H9 (cell line): ENCODE measurements around the gene TPX2. TPM values are rescaled to one million over a fixed set of nuclear protein-coding genes. Genes with fewer than 3 reads are reported as not detected.
A peak's percentile ranks its signal among the peaks of the same experiment; 100 is the strongest.

Experiments
- DNase-seq: peaks from one replicate; pipeline ENCODE4 v3.0.0-alpha.2; 2017
- H2AFZ ChIP-seq: one replicate; pipeline ENCODE4 v1.6.1; 2013; ENCODE audit warnings: mild to moderate bottlenecking, low read length, control low read depth, moderate library complexity
- H2AK5ac ChIP-seq: 2 replicates; pipeline ENCODE4 v1.6.1; 2013; ENCODE audit warnings: low read length, control low read depth, mixed read lengths; ENCODE audit not compliant: insufficient read length
- H2BK120ac ChIP-seq: one replicate; pipeline ENCODE4 v1.6.1; 2013; ENCODE audit warnings: low read depth, mild to moderate bottlenecking, low read length, control low read depth, inconsistent platforms; ENCODE audit not compliant: poor library complexity, severe bottlenecking
- H2BK12ac ChIP-seq: 2 replicates; pipeline ENCODE4 v1.6.1; 2013; ENCODE audit warnings: low read length, control low read depth, mixed read lengths, low read depth; ENCODE audit not compliant: insufficient read length
- H2BK15ac ChIP-seq: 2 replicates; pipeline ENCODE4 v1.6.1; 2013; ENCODE audit warnings: low read depth, low read length, control low read depth
- H2BK20ac ChIP-seq: one replicate; pipeline ENCODE4 v1.6.1; 2013; ENCODE audit warnings: low read depth, mild to moderate bottlenecking, low read length, control low read depth, inconsistent platforms; ENCODE audit not compliant: poor library complexity, severe bottlenecking
- H2BK5ac ChIP-seq: 2 replicates; pipeline ENCODE4 v1.6.1; 2013; ENCODE audit warnings: low read length, control low read depth, mixed read lengths; ENCODE audit not compliant: insufficient read length
- H3K14ac ChIP-seq: 2 replicates; pipeline ENCODE4 v1.6.1; 2013; ENCODE audit warnings: low read length, control low read depth; ENCODE audit not compliant: insufficient read depth
- H3K18ac ChIP-seq: 2 replicates; pipeline ENCODE4 v1.6.1; 2013; ENCODE audit warnings: low read depth, mild to moderate bottlenecking, mixed read lengths, low read length, control low read depth; ENCODE audit not compliant: insufficient read length
- H3K23ac ChIP-seq: 2 replicates; pipeline ENCODE4 v1.6.1; 2013; ENCODE audit warnings: low read length, control low read depth, mixed read lengths, low read depth; ENCODE audit not compliant: insufficient read length
- H3K23me2 ChIP-seq: 2 replicates; pipeline ENCODE4 v1.6.1; 2013; ENCODE audit warnings: low read depth, mild to moderate bottlenecking, mixed read lengths, low read length, control low read depth; ENCODE audit not compliant: insufficient read length, poor library complexity, severe bottlenecking
- H3K27ac ChIP-seq: 2 replicates; pipeline ENCODE4 v1.5.1; 2013; ENCODE audit warnings: low read length, control low read depth, mixed read lengths, low read depth; ENCODE audit not compliant: insufficient read length
- H3K27me3 ChIP-seq: 2 replicates; pipeline ENCODE4 v1.6.1; 2013; ENCODE audit warnings: low read length, control low read depth, inconsistent platforms; ENCODE audit not compliant: insufficient read depth
- H3K4ac ChIP-seq: 2 replicates; pipeline ENCODE4 v1.6.1; 2013; ENCODE audit warnings: low read depth, mild to moderate bottlenecking, control low read depth, inconsistent platforms, low read length, moderate library complexity
- H3K4me1 ChIP-seq: 2 replicates; pipeline ENCODE4 v1.6.1; 2013; ENCODE audit warnings: low read length, control low read depth, inconsistent platforms; ENCODE audit not compliant: insufficient read depth
- H3K4me2 ChIP-seq: 2 replicates; pipeline ENCODE4 v1.6.1; 2013; ENCODE audit warnings: low read length, control low read depth, mixed read lengths; ENCODE audit not compliant: insufficient read length, insufficient read depth
- H3K56ac ChIP-seq: 2 replicates; pipeline ENCODE4 v1.6.1; 2013; ENCODE audit warnings: low read depth, mild to moderate bottlenecking, mixed read lengths, low read length, control low read depth; ENCODE audit not compliant: insufficient read length
- H3K79me1 ChIP-seq: 2 replicates; pipeline ENCODE4 v1.6.1; 2013; ENCODE audit warnings: low read depth, mild to moderate bottlenecking, moderate library complexity, low read length, control low read depth, inconsistent platforms; ENCODE audit not compliant: insufficient read depth, poor library complexity, severe bottlenecking
- H3K79me2 ChIP-seq: 2 replicates; pipeline ENCODE4 v1.6.1; 2013; ENCODE audit warnings: low read length, control low read depth, inconsistent platforms; ENCODE audit not compliant: insufficient read depth
- H3K9ac ChIP-seq: 2 replicates; pipeline ENCODE4 v1.6.1; 2013; ENCODE audit warnings: low read length, control low read depth, mixed read lengths; ENCODE audit not compliant: insufficient read length; ENCODE audit errors: extremely low read depth
- H3K9me3 ChIP-seq: one replicate; pipeline ENCODE4 v1.6.1; 2013; ENCODE audit warnings: low read depth, low read length, inconsistent platforms; ENCODE audit not compliant: control insufficient read depth
- H3T11ph ChIP-seq: one replicate; pipeline ENCODE4 v1.6.1; 2013; ENCODE audit warnings: mild to moderate bottlenecking, low read length, control low read depth, inconsistent platforms
- H4K20me1 ChIP-seq: one replicate; pipeline ENCODE4 v1.6.1; 2013; ENCODE audit not compliant: control insufficient read depth, insufficient read length, insufficient read depth
- H4K5ac ChIP-seq: 2 replicates; pipeline ENCODE4 v1.6.1; 2013; ENCODE audit warnings: low read depth, mild to moderate bottlenecking, mixed read lengths, low read length, control low read depth; ENCODE audit not compliant: insufficient read length
- H4K8ac ChIP-seq: replicated peaks from 2 replicates; pipeline ENCODE4 v1.6.1; 2013; ENCODE audit warnings: low read length, control low read depth, mixed read lengths, low read depth; ENCODE audit not compliant: insufficient read length
- H4K91ac ChIP-seq: 2 replicates; pipeline ENCODE4 v1.6.1; 2013; ENCODE audit warnings: low read depth, mild to moderate bottlenecking, moderate library complexity, mixed read lengths, low read length, control low read depth; ENCODE audit not compliant: insufficient read length
- H3K27ac Mint-ChIP-seq, 3 experiments: 2 replicates in 2 of 3; 3 replicates in 1 of 3; pipeline ENCODE4 v1.8.0; 2020 to 2021; ENCODE audit warnings: mixed read lengths in 3 of 3, mild to moderate bottlenecking in 1 of 3, moderate library complexity in 1 of 3
- H3K27me3 Mint-ChIP-seq: 2 replicates; pipeline ENCODE4 v1.8.0; 2021; ENCODE audit warnings: low read depth, mild to moderate bottlenecking, moderate library complexity, mixed read lengths
- H3K36me3 Mint-ChIP-seq, 3 experiments: 2 replicates in 2 of 3; 3 replicates in 1 of 3; pipeline ENCODE4 v1.8.0; 2020 to 2021; ENCODE audit warnings: low read depth in 3 of 3, mixed read lengths in 3 of 3; ENCODE audit not compliant: insufficient read depth in 1 of 3
- H3K4me1 Mint-ChIP-seq, 2 experiments: 2 replicates each; pipeline ENCODE4 v1.8.0; 2020; ENCODE audit warnings: mixed read lengths in 2 of 2
- H3K4me3 Mint-ChIP-seq, 2 experiments: 2 replicates in 1 of 2; 3 replicates in 1 of 2; pipeline ENCODE4 v1.8.0; 2020 to 2021; ENCODE audit warnings: mild to moderate bottlenecking in 2 of 2, mixed read lengths in 2 of 2, moderate library complexity in 1 of 2
- H3K9me3 Mint-ChIP-seq, 2 experiments: 2 replicates in 1 of 2; 3 replicates in 1 of 2; pipeline ENCODE4 v1.8.0; 2020; ENCODE audit warnings: mild to moderate bottlenecking in 2 of 2, mixed read lengths in 2 of 2, moderate library complexity in 1 of 2
- CTCF ChIP-seq: fragments of 200-600 bp; sonication (generic); conservative IDR thresholded peaks from 3 replicates; pipeline ENCODE4 v1.8.0; 2021; ENCODE audit warnings: antibody characterized with exemption, mild to moderate bottlenecking
- WGBS: extraction: QIAGEN DNeasy Blood & Tissue Kit; methylation state at CpG from one replicate; pipeline ENCODE4 v1.1.7; 2013; ENCODE audit warnings: missing lambda C conversion rate, low lambda C conversion rate, mixed read lengths; ENCODE audit not compliant: insufficient read length; ENCODE audit errors: extremely low coverage; 5-methylcytosine and 5-hydroxymethylcytosine counted together
- total RNA-seq: library from RNA; stranded (reverse); gene quantifications from 2 replicates; pipeline ENCODE4 v1.2.1, GENCODE V29; 2021

Gene TPX2
- total RNA-seq, 1 experiment from 2014 or later = 161 TPM

- H3K4me2 ChIP-seq = no peak overlapping the region
- Mint-ChIP-seq H3K4me3 (no peak overlapping the region), H3K9me3 (no peaks in the 10 kb centered on the region), H3K4me1 (peaks cover 61 to 63% of the 10 kb centered on the region in 2 experiments), H3K36me3 (peaks cover 4 to 37% (median 12%) of the 10 kb centered on the region in 3 experiments; a peak in 6 of 7 replicates), H3K27me3 (no peaks in the 10 kb centered on the region), H3K27ac (peak overlapping the region in 2 of 3 experiments; percentile 22 to 76; a peak in 3 of 7 replicates)
- H3K23me2 ChIP-seq = peaks cover 3% of the 10 kb centered on the region
- H4K8ac ChIP-seq = no peak overlapping the region
- no peak overlapping the region for H3K4ac ChIP-seq
- no peak for TF ChIP-seq CTCF
- H3K23ac ChIP-seq = no peak overlapping the region
- no CpG with 5 or more reads among the region's 12 CpGs for WGBS
- DNase-seq = no peak
- no peak overlapping the region for H4K5ac ChIP-seq
- no peak overlapping the region for H2BK20ac ChIP-seq
- peaks cover 3% of the 10 kb centered on the region for H3K79me1 ChIP-seq
- no peak overlapping the region for H2AK5ac ChIP-seq
- H3K9ac ChIP-seq = no peak overlapping the region
- no peak overlapping the region for H2BK15ac ChIP-seq
- H3K9me3 ChIP-seq = no peaks in the 10 kb centered on the region
- H2BK12ac ChIP-seq = no peak overlapping the region
- no peak overlapping the region for H4K91ac ChIP-seq
- no peak overlapping the region for H3K27ac ChIP-seq
- H2AFZ ChIP-seq = no peak overlapping the region
- H3K56ac ChIP-seq = no peak overlapping the region
- no peak overlapping the region for H2BK5ac ChIP-seq
- no peaks in the 10 kb centered on the region for H3K27me3 ChIP-seq
- no peaks in the 10 kb centered on the region for H3K79me2 ChIP-seq
- H2BK120ac ChIP-seq = no peak overlapping the region
- H3K14ac ChIP-seq = no peak overlapping the region
- H4K20me1 ChIP-seq = no peaks in the 10 kb centered on the region
- 0 out of 2 replicates have a peak, but pooled peaks cover 9% of the 10 kb centered on the region for H3K4me1 ChIP-seq
- no peak overlapping the region for H3T11ph ChIP-seq
- H3K18ac ChIP-seq = no peak overlapping the region
Observed at GRCh38 chr20:31695849-31696804, 43.0 kb upstream of the TPX2 start.
